AG09319 (cell line): ENCODE data around the gene KRTAP5-5.

Source experiments
- DNase-seq: peaks from one replicate; pipeline ENCODE4 v3.0.0-alpha.2; 2010; ENCODE audit warnings: low read depth; ENCODE audit errors: extremely low read depth
- CTCF ChIP-seq: IDR thresholded peaks from 2 replicates; pipeline ENCODE4 v1.5.1; 2011; ENCODE audit warnings: low read depth, mild to moderate bottlenecking, inconsistent platforms, low read length, moderate library complexity

KRTAP5-5 gene

GRCh38 chr11:1650034-1650917 is 20.7 kb downstream of the KRTAP5-5 start:
- TF ChIP-seq CTCF, result no peak
- no peak for DNase-seq

DNA sequence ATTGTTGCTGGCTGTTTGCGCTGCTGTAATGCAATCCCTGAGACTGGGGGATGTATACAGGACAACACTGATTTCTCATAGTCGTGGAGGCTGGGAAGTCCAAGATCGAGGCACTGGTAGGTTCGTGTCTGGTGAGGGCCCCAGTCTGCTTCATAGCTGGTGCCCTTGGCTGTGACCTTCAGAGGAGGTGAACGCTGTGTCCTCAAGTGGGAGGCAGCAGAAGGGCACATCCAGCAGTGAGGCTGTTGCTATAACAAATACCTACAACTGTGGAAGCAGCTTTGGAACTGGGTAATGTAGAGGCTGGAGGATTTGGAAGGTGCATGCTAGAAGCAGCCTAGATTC is 21.3 kb downstream of the KRTAP5-5 start:
- TF ChIP-seq CTCF, result no peak
- no peak for DNase-seq

GRCh38 chr11:1651411-1651980 is 21.9 kb downstream of the KRTAP5-5 start:
- TF ChIP-seq CTCF, result no peak
- no peak for DNase-seq

GRCh38 chr11:1652026-1652425 is 22.5 kb downstream of the KRTAP5-5 start:
- DNase-seq, result no peak
- no peak for TF ChIP-seq CTCF

DNA sequence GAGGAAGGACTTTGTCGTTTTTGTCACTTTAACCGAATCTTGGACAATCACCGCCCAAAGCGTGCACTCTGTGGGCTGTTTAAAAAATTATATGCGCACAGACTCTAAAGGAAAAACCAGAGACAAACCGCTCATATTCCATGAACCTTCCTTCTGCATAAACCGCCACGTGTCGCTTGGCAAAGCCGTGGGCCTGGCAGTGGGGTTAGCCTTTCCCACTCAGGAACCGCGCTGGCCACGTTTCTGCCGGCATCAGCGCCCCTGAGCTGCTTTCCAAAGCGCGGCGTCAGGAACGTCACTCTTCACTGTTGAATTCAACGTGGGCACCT is 22.8 kb downstream of the KRTAP5-5 start:
- no peak for TF ChIP-seq CTCF
- DNase-seq, result no peak

- peak; percentile 95 for TF ChIP-seq CTCF
- DNase-seq, result peak; percentile 0
These were observed 23.4 kb downstream of the KRTAP5-5 start for GRCh38 chr11:1652771-1653540.
